Body of pancreas (tissue), 4 donors: ENCODE measurements around the gene TMEM45A.

ENCODE experiments used
- POLR2A ChIP-seq, 3 donors: fragments of 450-650 bp; IDR thresholded peaks; one replicate each; pipeline ENCODE4 v1.6.1; 2016; ENCODE audit warnings: antibody characterized with exemption in 3 of 3, mild to moderate bottlenecking in 2 of 3
- TF ChIP-seq, protein P1 (sequence below), 7 experiments: fragments of 450-650 bp in 4 of 7; fragments of 200-600 bp in 3 of 7; sonication (generic) in 3 of 7; IDR thresholded peaks; one replicate each; pipeline ENCODE4 v1.5.1; 2016 to 2019; ENCODE audit warnings: antibody characterized with exemption in 7 of 7

GRCh38 chr3:100603469-100603868 is 111.0 kb downstream of the TMEM45A start:
- TF ChIP-seq, protein P1, sequence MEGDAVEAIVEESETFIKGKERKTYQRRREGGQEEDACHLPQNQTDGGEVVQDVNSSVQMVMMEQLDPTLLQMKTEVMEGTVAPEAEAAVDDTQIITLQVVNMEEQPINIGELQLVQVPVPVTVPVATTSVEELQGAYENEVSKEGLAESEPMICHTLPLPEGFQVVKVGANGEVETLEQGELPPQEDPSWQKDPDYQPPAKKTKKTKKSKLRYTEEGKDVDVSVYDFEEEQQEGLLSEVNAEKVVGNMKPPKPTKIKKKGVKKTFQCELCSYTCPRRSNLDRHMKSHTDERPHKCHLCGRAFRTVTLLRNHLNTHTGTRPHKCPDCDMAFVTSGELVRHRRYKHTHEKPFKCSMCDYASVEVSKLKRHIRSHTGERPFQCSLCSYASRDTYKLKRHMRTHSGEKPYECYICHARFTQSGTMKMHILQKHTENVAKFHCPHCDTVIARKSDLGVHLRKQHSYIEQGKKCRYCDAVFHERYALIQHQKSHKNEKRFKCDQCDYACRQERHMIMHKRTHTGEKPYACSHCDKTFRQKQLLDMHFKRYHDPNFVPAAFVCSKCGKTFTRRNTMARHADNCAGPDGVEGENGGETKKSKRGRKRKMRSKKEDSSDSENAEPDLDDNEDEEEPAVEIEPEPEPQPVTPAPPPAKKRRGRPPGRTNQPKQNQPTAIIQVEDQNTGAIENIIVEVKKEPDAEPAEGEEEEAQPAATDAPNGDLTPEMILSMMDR (IDR thresholded peaks at IDR 0.05) = peak in 5 of 7 experiments; percentile 17 to 49 (median 37)
- TF ChIP-seq POLR2A (IDR thresholded peaks at IDR 0.05) = no peak
